Activated effector memory CD4-positive, alpha-beta T cell treated with Interleukin-2 at 50 U/mL for 16 hours (primary cell): ENCODE results near the gene CCDC184.
"Not testable (repeated sequence)": the region's sequence is repeated elsewhere in the genome, so short reads cannot be mapped to it uniquely, and the experiment has no call there.

Source experiments
- DNase-seq: peaks from one replicate; pipeline ENCODE4 v3.0.0-alpha.2; 2020

The CCDC184 gene

GRCh38 chr12:48216785-48217184 lies 33.3 kb downstream of the CCDC184 start:
- no peak for DNase-seq

- no peak for DNase-seq
Measured at GRCh38 chr12:48219631-48220030, 36.2 kb downstream of the CCDC184 start.

GRCh38 chr12:48220701-48221100 lies 37.3 kb downstream of the CCDC184 start:
- DNase-seq: no peak

GRCh38 chr12:48221645-48222044 lies 38.2 kb downstream of the CCDC184 start:
- no peak for DNase-seq

DNA sequence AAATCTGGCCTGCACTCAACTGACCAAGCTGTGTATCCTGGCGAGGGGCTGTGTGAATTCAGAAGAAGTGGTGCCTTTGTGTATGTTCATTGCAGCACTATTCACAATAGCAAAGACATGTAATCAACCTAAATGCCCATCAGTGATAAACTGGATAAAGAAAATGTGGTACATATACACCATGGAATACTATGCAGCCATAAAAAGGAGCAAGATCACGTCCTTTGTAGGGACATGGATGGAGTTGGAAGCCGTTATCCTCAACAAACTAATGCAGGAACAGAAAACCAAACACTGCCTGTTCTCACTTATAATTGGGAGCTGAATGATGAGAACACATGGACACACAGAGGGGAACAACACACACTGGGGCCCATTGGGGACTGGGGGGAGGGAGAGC lies 41.1 kb downstream of the CCDC184 start:
- not testable (repeated sequence) for DNase-seq

DNA sequence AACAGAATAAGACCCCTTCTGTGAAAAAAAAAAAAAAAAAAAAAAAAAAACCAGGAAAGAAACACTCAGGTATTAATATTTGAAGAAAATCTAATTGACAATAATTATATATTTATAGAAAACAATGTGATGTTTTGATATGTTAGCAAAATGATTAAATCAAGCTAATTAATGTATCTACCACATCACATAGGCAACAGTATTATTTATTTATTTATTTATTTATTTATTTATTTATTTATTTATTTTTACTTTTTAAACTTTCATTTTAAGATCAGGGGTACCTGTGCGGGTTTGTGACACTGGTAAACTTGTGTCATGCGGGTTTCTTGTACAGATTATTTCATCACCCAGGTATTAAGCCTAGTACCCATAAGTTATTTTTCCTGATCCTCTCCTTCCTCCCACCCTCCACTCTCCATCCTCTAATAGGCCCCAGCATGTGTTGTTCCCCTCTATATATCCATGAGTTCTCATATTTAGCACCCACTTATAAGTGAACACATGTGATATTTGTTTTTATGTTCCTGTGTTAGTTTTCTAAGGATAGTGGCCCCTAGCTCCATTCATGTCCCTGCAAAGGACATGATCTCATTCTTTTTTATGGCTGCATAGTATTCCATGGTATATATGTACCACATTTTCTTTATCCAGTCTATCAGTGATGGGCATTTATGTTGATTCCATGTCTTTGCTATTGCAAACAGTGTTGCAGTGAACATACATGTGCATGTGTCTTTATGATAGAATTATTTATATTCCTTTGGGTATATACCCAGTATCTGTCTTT lies 47.9 kb downstream of the CCDC184 start:
- not testable (repeated sequence) for DNase-seq
